Measurements from ENCODE around the gene DTX3.

DNA sequence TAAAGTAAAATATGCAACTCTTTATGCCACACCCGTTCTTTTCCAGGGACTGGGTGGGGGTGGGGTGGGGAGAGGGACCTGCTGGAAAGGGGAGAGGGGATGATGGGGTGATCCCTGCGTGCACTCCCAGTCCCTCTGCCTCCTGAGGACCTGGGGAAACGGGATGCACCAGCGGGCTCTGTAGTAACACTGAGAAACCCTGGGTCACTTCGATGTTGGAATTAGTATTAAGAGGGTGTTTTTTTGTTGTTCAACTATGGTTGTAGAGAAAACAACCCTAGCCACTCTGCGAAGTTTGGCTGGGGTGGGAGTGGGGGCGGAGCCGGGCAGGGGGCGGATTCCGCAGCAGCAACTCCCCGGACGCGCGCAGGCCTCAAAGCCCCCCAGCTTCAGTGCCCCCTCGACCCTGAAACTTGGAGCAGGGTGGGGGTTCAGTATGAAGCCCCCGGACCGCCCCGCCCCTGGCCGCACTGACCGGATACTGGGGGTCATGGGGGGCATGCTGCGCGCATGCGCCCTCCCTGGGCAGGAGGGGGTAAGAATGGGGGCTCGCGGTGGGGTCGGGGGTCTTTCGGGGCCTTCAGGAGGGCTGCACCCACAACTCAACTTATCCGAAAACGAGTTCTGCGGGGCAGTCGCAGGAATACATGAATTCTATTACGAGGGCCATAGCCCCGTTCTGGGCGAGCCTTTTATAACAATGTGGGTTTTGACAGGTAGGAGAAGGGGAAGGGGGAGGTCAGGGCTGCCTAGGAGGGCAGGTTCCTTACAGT lies 5.3 kb downstream of the DTX3 start:
- TF ChIP-seq CTCF (IDR thresholded peaks at IDR 0.05) = no peak
- TF ChIP-seq EZH2 (IDR thresholded peaks at IDR 0.05) = no peak
